ENCODE data around the gene AMFR. TPM values are rescaled to one million over a fixed set of nuclear protein-coding genes. Genes with fewer than 3 reads are reported as not detected.

The AMFR gene
- total and polyA plus RNA-seq, 2 of the 13 experiments (the other 11 are each of a cell fraction or from before 2014, with no cell fraction given), result 52.9 to 108 TPM

- TF ChIP-seq POLR2G (IDR thresholded peaks at IDR 0.05; ENCODE audit: low read depth, low read length) (0 out of 2 replicates have a peak, but pooled peaks have one; percentile 30), TRAFD1 (CRISPR knock-in tag; IDR thresholded peaks at IDR 0.05; ENCODE audit: borderline replicate concordance) (no peak), FOXO4 (CRISPR knock-in tag; conservative IDR thresholded peaks at IDR 0.05) (no peak), IRF9 (CRISPR knock-in tag; IDR thresholded peaks at IDR 0.05; ENCODE audit: borderline replicate concordance) (no peak), ZNF549 (CRISPR knock-in tag; IDR thresholded peaks at IDR 0.05) (no peak), ZBTB40 (IDR thresholded peaks at IDR 0.05) (no peak), ZBTB40 (CRISPR knock-in tag; IDR thresholded peaks at IDR 0.05) (no peak), HINFP (CRISPR knock-in tag; IDR thresholded peaks at IDR 0.05; ENCODE audit: low read depth) (no peak; the same call in 1 of the 2 replicates), STAT5B (CRISPR knock-in tag; IDR thresholded peaks at IDR 0.05) (no peak)
These were observed 430 bp downstream of the AMFR start (continued) for GRCh38 chr16:56424791-56425438.
